Esophagus squamous epithelium (tissue), 4 donors: ENCODE results near the gene DNAI2.

Experiments
- POLR2A ChIP-seq, 4 donors: fragments of 450-650 bp; IDR thresholded peaks; one replicate each; pipeline ENCODE4 v1.6.1; 2017; ENCODE audit warnings: antibody characterized with exemption in 4 of 4, mild to moderate bottlenecking in 4 of 4, moderate library complexity in 3 of 4
- TF ChIP-seq, protein P1 (sequence below), 6 experiments: fragments of 450-650 bp in 4 of 6; fragments of 200-600 bp in 2 of 6; sonication (generic) in 2 of 6; IDR thresholded peaks; one replicate each; pipeline ENCODE4 v1.5.1; 2016 to 2019; ENCODE audit warnings: antibody characterized with exemption in 6 of 6, mild to moderate bottlenecking in 4 of 6, moderate library complexity in 4 of 6

DNA sequence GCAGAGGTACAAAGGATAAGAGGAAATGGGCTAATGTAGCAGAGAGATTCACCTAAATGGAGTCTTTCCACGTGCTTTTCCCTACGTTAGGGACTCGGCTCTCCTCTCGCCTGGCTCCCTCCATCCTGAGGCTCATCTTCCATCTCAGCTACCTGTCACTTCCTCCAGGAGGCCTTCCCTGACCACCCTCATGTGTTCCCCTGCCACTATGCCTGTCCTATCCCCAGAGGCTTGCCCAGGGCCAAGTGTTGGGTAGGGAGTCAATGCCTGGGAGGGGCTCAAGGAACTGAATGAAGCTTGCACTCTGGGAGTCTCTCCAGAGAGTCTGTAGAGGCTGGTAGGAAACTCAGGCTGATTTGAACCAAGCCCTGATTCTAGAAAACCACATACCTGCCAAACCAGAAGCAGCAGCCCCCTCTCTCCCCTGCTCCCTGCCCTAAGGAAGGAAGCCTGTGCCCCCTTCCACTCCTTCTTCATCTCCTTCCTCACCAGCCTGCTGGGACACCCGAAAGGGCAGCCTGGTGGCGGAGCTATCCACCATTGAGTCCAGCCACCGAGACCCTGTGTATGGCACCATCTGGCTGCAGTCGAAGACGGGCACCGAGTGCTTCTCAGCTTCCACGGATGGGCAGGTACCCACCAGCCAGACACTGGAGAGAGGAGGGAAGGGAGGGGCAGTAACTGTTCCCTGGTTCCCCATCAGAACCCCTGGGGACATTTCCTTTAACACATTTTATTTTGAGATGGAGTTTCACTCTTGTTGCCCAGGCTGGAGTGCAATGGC is 25.4 kb downstream of the DNAI2 start:
- TF ChIP-seq, protein P1, sequence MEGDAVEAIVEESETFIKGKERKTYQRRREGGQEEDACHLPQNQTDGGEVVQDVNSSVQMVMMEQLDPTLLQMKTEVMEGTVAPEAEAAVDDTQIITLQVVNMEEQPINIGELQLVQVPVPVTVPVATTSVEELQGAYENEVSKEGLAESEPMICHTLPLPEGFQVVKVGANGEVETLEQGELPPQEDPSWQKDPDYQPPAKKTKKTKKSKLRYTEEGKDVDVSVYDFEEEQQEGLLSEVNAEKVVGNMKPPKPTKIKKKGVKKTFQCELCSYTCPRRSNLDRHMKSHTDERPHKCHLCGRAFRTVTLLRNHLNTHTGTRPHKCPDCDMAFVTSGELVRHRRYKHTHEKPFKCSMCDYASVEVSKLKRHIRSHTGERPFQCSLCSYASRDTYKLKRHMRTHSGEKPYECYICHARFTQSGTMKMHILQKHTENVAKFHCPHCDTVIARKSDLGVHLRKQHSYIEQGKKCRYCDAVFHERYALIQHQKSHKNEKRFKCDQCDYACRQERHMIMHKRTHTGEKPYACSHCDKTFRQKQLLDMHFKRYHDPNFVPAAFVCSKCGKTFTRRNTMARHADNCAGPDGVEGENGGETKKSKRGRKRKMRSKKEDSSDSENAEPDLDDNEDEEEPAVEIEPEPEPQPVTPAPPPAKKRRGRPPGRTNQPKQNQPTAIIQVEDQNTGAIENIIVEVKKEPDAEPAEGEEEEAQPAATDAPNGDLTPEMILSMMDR (IDR thresholded peaks at IDR 0.05) = no peak
- TF ChIP-seq POLR2A (IDR thresholded peaks at IDR 0.05) = no peak
